ENCODE measurements around the gene COLQ.
"Not testable (repeated sequence)": the region's sequence is repeated elsewhere in the genome, so short reads cannot be mapped to it uniquely, and the experiment has no call there.

COLQ gene

DNA sequence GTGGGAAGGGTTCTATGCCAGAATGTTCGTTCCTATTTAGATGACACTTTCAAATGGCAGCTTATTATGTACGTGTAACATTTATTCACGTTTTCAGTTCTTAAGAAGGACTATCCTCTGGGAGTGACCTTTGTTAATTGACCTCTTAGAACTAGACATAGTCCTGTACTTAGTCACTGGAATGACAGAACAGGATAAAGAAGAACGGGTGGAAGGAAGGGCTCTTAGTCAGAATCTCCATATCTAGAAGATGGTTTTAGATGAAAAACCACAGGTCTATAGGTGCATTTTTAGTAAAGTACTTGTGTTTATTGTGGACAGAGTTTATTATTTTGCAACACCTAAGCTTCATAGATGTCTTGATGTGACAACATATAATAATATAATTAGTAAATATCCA is 100.6 kb downstream of the COLQ start:
- no peak for DNase-seq

DNA sequence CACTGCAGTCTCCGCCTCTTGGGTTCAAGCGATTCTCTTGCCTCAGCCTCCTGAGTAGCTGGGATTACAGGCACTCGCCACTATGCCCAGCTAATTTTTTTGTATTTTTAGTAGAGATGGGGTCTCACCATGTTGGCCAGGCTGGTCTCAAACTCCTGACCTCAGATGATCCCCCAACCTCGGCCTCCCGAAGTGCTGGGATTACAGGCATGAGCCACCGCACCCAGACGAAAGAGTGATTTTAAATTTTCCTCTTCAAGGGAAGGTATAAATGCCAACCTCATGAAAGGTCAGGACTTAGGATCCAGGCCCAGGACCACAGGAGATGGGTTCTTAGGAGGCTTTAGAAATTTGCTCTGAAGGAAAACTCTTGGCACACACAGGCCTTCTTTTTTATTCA is 110.5 kb downstream of the COLQ start:
- DNase-seq: not testable (repeated sequence)

DNA sequence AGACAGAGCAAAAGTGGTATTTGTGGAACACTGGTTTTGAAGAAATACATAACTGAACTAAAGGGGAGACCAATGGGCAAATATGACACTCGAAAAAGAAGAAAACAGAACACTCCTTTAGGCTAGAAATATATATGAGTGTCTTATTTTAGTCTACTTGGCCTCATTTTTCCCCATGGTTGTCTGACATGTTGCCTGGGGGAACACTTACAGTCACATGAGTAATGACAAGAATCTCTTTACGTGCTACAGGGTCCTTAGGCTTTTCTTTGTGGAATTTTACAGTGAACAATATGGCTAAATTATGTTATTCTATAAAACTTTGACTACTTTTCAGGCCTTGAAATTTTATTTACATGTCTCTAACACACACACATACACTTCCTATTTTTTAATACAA is 111.7 kb downstream of the COLQ start:
- DNase-seq: no peak

DNA sequence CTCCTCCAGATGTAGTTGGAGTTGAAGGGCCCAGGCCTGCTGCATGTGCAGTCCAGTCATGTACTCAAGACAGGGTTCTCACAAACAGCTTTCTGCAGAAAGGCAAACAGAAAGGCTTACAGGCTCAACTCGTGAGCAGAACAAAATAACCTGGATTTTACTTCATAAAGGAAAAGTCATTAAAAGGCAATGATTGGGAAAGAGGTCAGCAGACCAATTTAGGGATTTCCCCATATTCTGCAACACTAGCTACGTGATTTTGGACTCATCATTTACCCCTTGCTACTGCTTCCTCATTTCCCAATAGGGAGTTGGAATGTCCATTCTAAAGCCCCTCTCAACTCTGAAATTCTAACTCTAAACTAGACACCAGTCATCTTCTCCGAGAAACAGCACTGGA is 112.3 kb downstream of the COLQ start:
- no peak for DNase-seq

- peak; percentile 12 to 43 for DNase-seq
These were observed 116.0 kb downstream of the COLQ start for GRCh38 chr3:15405448-15406050.

DNA sequence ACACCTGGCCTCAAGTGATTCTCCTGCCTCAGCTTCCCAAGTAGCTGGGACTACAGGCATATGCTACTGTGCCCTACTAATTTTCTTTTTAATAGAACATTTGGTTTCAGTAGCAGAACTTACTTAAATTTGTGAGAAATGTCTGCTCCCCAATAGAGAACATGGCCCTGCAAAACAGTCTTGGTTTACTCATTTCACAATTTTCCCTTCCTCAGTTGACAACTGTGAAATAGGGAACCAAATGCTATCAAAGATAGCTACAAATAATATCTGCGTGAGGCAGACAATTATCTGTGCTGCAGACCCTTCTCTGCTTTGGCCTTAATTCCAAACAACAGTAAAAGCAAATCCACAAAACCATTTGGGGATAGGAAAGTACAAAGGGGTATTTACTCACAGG is 116.7 kb downstream of the COLQ start:
- DNase-seq: no peak

DNA sequence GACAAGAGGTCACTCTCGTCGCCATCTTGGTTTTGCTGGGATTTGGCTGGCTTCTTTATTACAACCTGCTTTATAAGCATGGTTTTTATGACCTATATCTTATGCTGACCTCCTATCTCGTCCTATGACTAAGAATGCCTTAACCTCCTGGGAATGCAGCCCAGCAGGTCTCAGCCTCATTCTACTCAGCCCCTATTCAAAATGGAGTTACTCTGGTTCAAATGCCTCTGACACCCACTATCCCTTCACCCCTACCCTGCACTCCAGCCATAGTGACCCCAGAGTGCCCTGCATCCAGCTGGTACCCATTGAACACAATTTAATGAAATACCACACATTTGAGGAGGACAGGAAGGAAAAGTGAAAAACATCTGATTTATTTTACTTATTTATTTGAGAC is 117.5 kb downstream of the COLQ start:
- DNase-seq: no peak

GRCh38 chr3:15403495-15403894 is 118.0 kb downstream of the COLQ start:
- DNase-seq: no peak

GRCh38 chr3:15401936-15402335 is 119.6 kb downstream of the COLQ start:
- DNase-seq: no peak

Measured in NCI-H446 (cell line).